Peyer's patch (tissue), 4 donors: Measurements from ENCODE around the gene CACNA1B. TPM values are rescaled to one million over a fixed set of nuclear protein-coding genes. Genes with fewer than 3 reads are reported as not detected.

Experiments
- DNase-seq, 3 donors: peaks; one replicate each; pipeline ENCODE4 v3.0.0-alpha.2; 2017 to 2019
- H3K27ac ChIP-seq, 4 donors: fragments of 200-600 bp; sonication (generic); one replicate each; pipeline ENCODE4 v1.5.1; 2016 to 2019
- H3K27me3 ChIP-seq, 2 donors: fragments of 200-600 bp; sonication (generic); one replicate each; pipeline ENCODE4 v1.5.1; 2019
- H3K36me3 ChIP-seq, 3 donors: fragments of 200-600 bp; sonication (generic); one replicate each; pipeline ENCODE4 v1.5.1; 2016 to 2019
- H3K4me1 ChIP-seq, 4 donors: fragments of 200-600 bp; sonication (generic); one replicate each; pipeline ENCODE4 v1.5.1; 2016 to 2019
- H3K4me3 ChIP-seq, 4 donors: fragments of 200-600 bp; sonication (generic); 1 replicate in 3 of 4; 2 replicates in 1 of 4; pipeline ENCODE4 v1.5.1; 2016 to 2019; ENCODE audit warnings: mild to moderate bottlenecking in 1 of 4
- H3K9me3 ChIP-seq, 4 donors: fragments of 200-600 bp; sonication (generic); one replicate each; pipeline ENCODE4 v1.5.1; 2016 to 2019; ENCODE audit warnings: mild to moderate bottlenecking in 1 of 4
- POLR2A ChIP-seq, 2 donors: fragments of 450-650 bp; IDR thresholded peaks; one replicate each; pipeline ENCODE4 v1.5.1; 2017; ENCODE audit warnings: antibody characterized with exemption in 2 of 2, mild to moderate bottlenecking in 2 of 2, moderate library complexity in 2 of 2
- total RNA-seq, 4 donors: library from RNA; depleted of rRNA; stranded (reverse); fragments of >200 nt; gene quantifications; one replicate each; pipeline ENCODE4 v1.1.0, GENCODE V29; 2016
- TF ChIP-seq, protein P1 (sequence below), 6 experiments: fragments of 450-650 bp in 4 of 6; fragments of 200-600 bp in 2 of 6; sonication (generic) in 1 of 6; IDR thresholded peaks; one replicate each; pipeline ENCODE4 v1.5.1; 2017 to 2019; ENCODE audit warnings: antibody characterized with exemption in 6 of 6, mild to moderate bottlenecking in 3 of 6, moderate library complexity in 1 of 6

CACNA1B gene
- total RNA-seq, 4 donors from 2014 or later = 0.13 to 0.83 (median 0.38) TPM; not detected in 1

DNA sequence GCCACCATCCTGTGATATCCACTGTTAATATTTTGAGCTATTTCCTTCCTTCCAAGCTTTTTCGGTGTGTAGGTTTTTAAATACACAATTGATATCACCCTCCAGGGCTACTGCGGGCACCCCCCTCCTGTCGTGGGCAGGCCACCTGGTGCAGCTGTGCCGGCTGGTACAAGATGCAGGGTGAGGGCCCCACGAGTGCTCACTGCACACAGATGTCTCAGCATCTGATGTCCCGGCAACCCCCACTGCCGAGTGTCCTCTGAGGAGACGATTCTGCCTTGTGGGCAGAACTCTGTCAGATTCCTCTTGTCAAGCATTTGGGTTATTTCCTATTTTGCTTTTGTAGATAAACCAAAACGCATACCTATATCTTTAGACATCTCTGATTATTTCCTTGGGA is 25.1 kb downstream of the CACNA1B start:
- no peak overlapping the region for H3K27ac ChIP-seq
- no peaks in the 10 kb centered on the region for H3K36me3 ChIP-seq
- no peaks in the 10 kb centered on the region for H3K4me1 ChIP-seq
- TF ChIP-seq, protein P1, sequence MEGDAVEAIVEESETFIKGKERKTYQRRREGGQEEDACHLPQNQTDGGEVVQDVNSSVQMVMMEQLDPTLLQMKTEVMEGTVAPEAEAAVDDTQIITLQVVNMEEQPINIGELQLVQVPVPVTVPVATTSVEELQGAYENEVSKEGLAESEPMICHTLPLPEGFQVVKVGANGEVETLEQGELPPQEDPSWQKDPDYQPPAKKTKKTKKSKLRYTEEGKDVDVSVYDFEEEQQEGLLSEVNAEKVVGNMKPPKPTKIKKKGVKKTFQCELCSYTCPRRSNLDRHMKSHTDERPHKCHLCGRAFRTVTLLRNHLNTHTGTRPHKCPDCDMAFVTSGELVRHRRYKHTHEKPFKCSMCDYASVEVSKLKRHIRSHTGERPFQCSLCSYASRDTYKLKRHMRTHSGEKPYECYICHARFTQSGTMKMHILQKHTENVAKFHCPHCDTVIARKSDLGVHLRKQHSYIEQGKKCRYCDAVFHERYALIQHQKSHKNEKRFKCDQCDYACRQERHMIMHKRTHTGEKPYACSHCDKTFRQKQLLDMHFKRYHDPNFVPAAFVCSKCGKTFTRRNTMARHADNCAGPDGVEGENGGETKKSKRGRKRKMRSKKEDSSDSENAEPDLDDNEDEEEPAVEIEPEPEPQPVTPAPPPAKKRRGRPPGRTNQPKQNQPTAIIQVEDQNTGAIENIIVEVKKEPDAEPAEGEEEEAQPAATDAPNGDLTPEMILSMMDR (IDR thresholded peaks at IDR 0.05) = no peak
- TF ChIP-seq POLR2A (IDR thresholded peaks at IDR 0.05) = no peak
- peaks cover 0 to 4% (median 0%) of the 10 kb centered on the region in 4 donors for H3K9me3 ChIP-seq
- H3K4me3 ChIP-seq = no peak overlapping the region
- peak in 1 of 3 donors; percentile 36 for DNase-seq
- H3K27me3 ChIP-seq = no peaks in the 10 kb centered on the region

DNA sequence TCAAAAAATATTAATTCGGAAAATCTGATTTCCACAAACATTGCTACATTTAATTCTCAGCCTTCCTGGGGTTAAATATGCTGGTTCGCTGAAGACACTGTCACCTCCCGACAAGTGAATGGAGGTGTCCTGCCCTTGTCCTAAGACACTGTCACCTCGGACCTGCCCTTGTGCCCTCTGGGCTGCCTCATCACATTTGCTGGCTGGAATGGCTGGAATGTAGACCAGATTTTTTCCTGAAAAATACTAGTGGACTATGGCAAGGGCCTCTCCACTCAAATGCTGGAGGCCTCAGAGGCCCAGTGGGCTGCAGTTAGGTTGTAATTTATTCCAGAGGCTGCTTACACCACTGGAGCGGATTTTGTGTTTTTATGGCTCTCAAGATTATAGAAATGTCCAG is 28.2 kb downstream of the CACNA1B start:
- H3K36me3 ChIP-seq = no peaks in the 10 kb centered on the region
- no peak overlapping the region for H3K4me3 ChIP-seq
- H3K27me3 ChIP-seq = no peaks in the 10 kb centered on the region
- DNase-seq = no peak
- TF ChIP-seq POLR2A (IDR thresholded peaks at IDR 0.05) = no peak
- TF ChIP-seq, protein P1 (IDR thresholded peaks at IDR 0.05) = no peak
- no peaks in the 10 kb centered on the region for H3K9me3 ChIP-seq
- H3K4me1 ChIP-seq = no peaks in the 10 kb centered on the region
- H3K27ac ChIP-seq = no peak overlapping the region

GRCh38 chr9:137907776-137908175 is 30.2 kb downstream of the CACNA1B start:
- no peaks in the 10 kb centered on the region for H3K36me3 ChIP-seq
- H3K27ac ChIP-seq = no peak overlapping the region
- H3K4me3 ChIP-seq = no peak overlapping the region
- no peaks in the 10 kb centered on the region for H3K4me1 ChIP-seq
- H3K9me3 ChIP-seq = no peaks in the 10 kb centered on the region
- TF ChIP-seq, protein P1 (IDR thresholded peaks at IDR 0.05) = no peak
- TF ChIP-seq POLR2A (IDR thresholded peaks at IDR 0.05) = no peak
- DNase-seq = no peak
- no peaks in the 10 kb centered on the region for H3K27me3 ChIP-seq

GRCh38 chr9:137912671-137913070 is 35.1 kb downstream of the CACNA1B start:
- TF ChIP-seq, protein P1 (IDR thresholded peaks at IDR 0.05) = no peak
- no peak for TF ChIP-seq POLR2A (IDR thresholded peaks at IDR 0.05)
- no peaks in the 10 kb centered on the region for H3K4me1 ChIP-seq
- H3K4me3 ChIP-seq = no peak overlapping the region
- no peaks in the 10 kb centered on the region for H3K27me3 ChIP-seq
- no peak overlapping the region for H3K27ac ChIP-seq
- no peak for DNase-seq
- no peaks in the 10 kb centered on the region for H3K36me3 ChIP-seq
- H3K9me3 ChIP-seq = no peaks in the 10 kb centered on the region

DNA sequence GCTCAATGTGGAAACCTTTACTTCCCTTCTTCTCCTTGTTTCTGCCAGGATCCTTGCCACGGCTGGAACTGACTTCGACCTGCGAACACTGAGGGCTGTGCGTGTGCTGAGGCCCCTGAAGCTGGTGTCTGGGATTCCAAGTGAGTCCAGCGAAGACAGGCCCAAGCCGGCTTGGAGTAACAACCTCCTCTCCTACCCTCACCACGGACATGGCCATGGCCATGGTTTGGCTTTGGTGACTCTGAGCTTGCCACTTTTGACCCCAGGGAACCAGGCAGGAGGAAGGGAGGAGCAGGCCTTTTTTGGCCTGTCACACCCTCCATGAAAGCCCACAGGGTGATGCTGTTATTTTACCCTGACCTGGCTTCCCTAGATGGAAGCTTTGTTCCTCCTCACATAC is 35.5 kb downstream of the CACNA1B start:
- no peaks in the 10 kb centered on the region for H3K4me1 ChIP-seq
- no peak for TF ChIP-seq POLR2A (IDR thresholded peaks at IDR 0.05)
- TF ChIP-seq, protein P1 (IDR thresholded peaks at IDR 0.05) = no peak
- no peaks in the 10 kb centered on the region for H3K9me3 ChIP-seq
- no peak overlapping the region for H3K4me3 ChIP-seq
- H3K36me3 ChIP-seq = no peaks in the 10 kb centered on the region
- no peak for DNase-seq
- H3K27me3 ChIP-seq = no peaks in the 10 kb centered on the region
- H3K27ac ChIP-seq = no peak overlapping the region
